Lower leg skin (tissue), 3 donors: Measurements from ENCODE around the gene ZNF837.

Source experiments
- CTCF ChIP-seq, 3 donors: fragments of 450-650 bp; IDR thresholded peaks; one replicate each; pipeline ENCODE4 v1.5.1; 2016; ENCODE audit warnings: antibody characterized with exemption in 3 of 3, mild to moderate bottlenecking in 3 of 3, moderate library complexity in 2 of 3
- POLR2A ChIP-seq, 2 donors: fragments of 450-650 bp; IDR thresholded peaks; one replicate each; pipeline ENCODE4 v1.6.1; 2016 to 2017; ENCODE audit warnings: antibody characterized with exemption in 2 of 2, mild to moderate bottlenecking in 1 of 2, moderate library complexity in 1 of 2

DNA sequence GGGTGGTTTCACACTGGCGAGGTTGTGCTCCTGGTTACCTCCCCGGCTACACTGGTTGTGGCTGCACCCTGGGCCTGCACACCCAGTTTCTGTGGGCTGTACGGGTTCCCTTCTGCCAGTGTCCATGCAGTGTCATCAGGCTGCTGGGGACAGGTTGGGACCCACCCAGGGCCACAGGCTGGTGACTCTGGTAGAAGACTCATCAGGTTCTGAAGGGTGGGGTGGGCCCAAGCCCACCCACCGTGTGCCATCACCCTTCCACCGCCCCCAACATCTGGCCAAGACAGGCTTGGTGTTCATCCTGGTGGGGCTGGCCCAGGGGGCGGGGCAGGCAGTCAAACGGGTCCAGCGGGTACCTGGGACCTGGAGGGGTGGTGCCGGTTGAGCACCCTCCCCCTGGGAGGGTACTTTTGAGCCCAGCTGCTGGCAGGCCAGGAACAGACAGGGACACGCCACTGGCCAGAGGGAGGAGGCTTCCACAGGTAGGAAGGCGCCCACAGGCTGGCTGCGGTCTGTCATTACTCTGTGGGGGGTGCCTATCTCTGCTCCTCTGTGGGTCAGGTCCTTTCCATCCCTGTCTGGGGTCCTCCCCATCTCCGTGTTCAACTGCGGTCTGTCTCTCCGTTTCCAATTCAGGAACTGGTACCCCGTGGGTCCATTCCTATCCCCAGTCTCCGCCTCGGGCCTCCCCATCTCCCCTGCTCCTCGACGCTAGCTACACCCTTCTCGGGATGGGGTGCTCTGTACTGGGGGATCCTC is 14.6 kb upstream of the ZNF837 start, which contains the start of gene RNF225:
- TF ChIP-seq CTCF (IDR thresholded peaks at IDR 0.05) (no peak), POLR2A (IDR thresholded peaks at IDR 0.05) (no peak)
